Thyroid gland (tissue), 4 donors: ENCODE data around the gene IWS1.

Source experiments
- CTCF ChIP-seq, 6 experiments: fragments of 200-600 bp in 3 of 6; fragments of 450-650 bp in 3 of 6; sonication (generic) in 3 of 6; IDR thresholded peaks; one replicate each; pipeline ENCODE4 v1.5.1; 2016 to 2019; ENCODE audit warnings: antibody characterized with exemption in 6 of 6, mild to moderate bottlenecking in 2 of 6, inconsistent platforms in 1 of 6, moderate library complexity in 1 of 6
- POLR2A ChIP-seq, 2 donors: fragments of 450-650 bp; IDR thresholded peaks; one replicate each; pipeline ENCODE4 v1.6.1; 2017; ENCODE audit warnings: antibody characterized with exemption in 2 of 2, mild to moderate bottlenecking in 2 of 2, moderate library complexity in 1 of 2

GRCh38 chr2:127515383-127515915, 10.8 kb downstream of the IWS1 start:
- TF ChIP-seq CTCF (IDR thresholded peaks at IDR 0.05): no peak
- no peak for TF ChIP-seq POLR2A (IDR thresholded peaks at IDR 0.05)
